ENCODE results near the gene ITGB1BP1.

The ITGB1BP1 gene

DNA sequence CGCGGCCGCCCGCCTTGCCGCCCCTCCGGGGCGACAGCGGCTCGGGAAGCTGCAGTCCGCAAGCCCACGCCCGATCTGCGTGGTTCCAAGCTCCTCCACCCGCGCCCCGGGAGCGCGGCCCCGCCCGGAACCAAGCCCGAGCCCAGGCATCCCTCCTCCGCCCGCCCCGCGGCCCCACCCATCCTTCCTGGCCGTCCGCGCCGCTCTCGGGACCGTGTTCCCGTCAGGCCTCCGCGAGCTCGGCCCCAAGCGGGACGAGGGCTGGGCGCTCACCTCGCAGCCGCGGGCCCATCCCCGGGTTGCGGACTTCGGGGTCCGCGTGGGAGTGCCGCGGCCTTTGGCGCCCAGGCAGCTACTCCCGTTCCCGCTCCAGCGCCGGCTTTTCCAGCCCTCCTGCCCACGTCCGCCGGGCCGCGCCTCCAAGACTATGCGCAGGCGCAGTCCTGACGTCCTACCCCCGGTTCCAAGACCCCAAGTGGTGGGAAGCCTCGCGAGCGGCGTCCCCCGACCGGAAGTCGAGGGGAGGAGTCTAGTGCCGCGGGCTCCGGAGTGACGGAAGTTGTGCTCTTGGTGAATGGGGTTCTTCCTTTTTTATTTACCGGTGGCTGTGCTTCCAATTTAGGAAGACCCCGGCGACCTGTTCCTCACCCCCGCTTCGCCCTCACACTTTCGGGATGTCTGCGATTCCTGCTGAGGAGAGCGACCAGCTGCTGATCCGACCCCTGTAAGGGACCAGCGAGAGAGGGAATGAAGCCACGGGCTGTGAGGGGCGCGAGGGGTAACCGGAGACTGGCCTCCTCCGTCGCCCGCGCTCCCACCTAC lies at the start of gene ITGB1BP1, which contains the start of gene CPSF3:
TSS of gene ITGB1BP1 (minus strand) at position 429 of the 822 bp plus-strand sequence. CDS start 4,831 bp downstream, outside the sequence.
TSS of gene CPSF3 (plus strand) at position 555 of the 822 bp plus-strand sequence. CDS start at position 675, 120 bp downstream.
- peak; percentile 96 for DNase-seq (ENCODE audit: low read depth)
- TF ChIP-seq, protein P1, sequence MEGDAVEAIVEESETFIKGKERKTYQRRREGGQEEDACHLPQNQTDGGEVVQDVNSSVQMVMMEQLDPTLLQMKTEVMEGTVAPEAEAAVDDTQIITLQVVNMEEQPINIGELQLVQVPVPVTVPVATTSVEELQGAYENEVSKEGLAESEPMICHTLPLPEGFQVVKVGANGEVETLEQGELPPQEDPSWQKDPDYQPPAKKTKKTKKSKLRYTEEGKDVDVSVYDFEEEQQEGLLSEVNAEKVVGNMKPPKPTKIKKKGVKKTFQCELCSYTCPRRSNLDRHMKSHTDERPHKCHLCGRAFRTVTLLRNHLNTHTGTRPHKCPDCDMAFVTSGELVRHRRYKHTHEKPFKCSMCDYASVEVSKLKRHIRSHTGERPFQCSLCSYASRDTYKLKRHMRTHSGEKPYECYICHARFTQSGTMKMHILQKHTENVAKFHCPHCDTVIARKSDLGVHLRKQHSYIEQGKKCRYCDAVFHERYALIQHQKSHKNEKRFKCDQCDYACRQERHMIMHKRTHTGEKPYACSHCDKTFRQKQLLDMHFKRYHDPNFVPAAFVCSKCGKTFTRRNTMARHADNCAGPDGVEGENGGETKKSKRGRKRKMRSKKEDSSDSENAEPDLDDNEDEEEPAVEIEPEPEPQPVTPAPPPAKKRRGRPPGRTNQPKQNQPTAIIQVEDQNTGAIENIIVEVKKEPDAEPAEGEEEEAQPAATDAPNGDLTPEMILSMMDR (conservative IDR thresholded peaks at IDR 0.05; ENCODE audit: low read length) = no peak
- peak within 1 kb of the TSS; percentile 98 for H3K4me3 ChIP-seq (ENCODE audit: low read length)

GRCh38 chr2:9472511-9472910 lies 49.2 kb upstream of the ITGB1BP1 start:
- no peak overlapping the region for H3K4me3 ChIP-seq (ENCODE audit: low read length)
- no peak for DNase-seq (ENCODE audit: low read depth)
- TF ChIP-seq, protein P1 (conservative IDR thresholded peaks at IDR 0.05; ENCODE audit: low read length) = no peak

GRCh38 chr2:9471206-9471605 lies 47.9 kb upstream of the ITGB1BP1 start:
- TF ChIP-seq, protein P1 (conservative IDR thresholded peaks at IDR 0.05; ENCODE audit: low read length) = no peak
- no peak for DNase-seq (ENCODE audit: low read depth)
- H3K4me3 ChIP-seq (ENCODE audit: low read length) = no peak overlapping the region

DNA sequence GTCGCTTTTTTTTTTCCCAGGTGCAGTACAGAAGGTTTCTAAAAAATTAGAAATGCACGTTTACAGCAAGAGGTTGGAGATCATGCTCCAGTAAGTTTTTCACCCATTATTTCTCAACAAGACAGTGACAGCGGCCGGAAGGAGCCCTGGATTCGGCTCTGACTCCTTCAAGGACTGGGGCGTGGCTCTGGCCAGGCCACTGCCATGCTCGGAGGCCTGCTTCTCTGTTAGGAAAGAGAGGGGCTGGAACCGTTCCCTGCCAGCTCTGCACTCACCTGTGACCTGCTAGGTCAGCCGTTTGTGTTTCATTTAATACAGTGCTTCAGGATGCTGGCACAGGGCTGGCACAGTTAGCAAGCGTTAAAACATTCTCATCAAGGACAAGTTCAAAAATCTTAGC lies 44.4 kb upstream of the ITGB1BP1 start:
- DNase-seq (ENCODE audit: low read depth) = no peak
- H3K4me3 ChIP-seq (ENCODE audit: low read length) = no peak overlapping the region
- TF ChIP-seq, protein P1 (conservative IDR thresholded peaks at IDR 0.05; ENCODE audit: low read length) = no peak

GRCh38 chr2:9466147-9466683 lies 42.9 kb upstream of the ITGB1BP1 start:
- TF ChIP-seq, protein P1 (conservative IDR thresholded peaks at IDR 0.05; ENCODE audit: low read length) = no peak
- no peak overlapping the region for H3K4me3 ChIP-seq (ENCODE audit: low read length)
- DNase-seq (ENCODE audit: low read depth) = no peak

- H3K4me3 ChIP-seq (ENCODE audit: low read length) = no peak overlapping the region
- TF ChIP-seq, protein P1 (conservative IDR thresholded peaks at IDR 0.05; ENCODE audit: low read length) = no peak
- no peak for DNase-seq (ENCODE audit: low read depth)
These were observed 41.8 kb upstream of the ITGB1BP1 start for GRCh38 chr2:9465170-9465569.

GRCh38 chr2:9463698-9464034 lies 40.3 kb upstream of the ITGB1BP1 start:
- no peak for DNase-seq (ENCODE audit: low read depth)
- TF ChIP-seq, protein P1 (conservative IDR thresholded peaks at IDR 0.05; ENCODE audit: low read length) = no peak
- no peak overlapping the region for H3K4me3 ChIP-seq (ENCODE audit: low read length)

All from AG10803 (cell line).